H7 (cell line): ENCODE data around the gene AARS2. TPM values are rescaled to one million over a fixed set of nuclear protein-coding genes. Genes with fewer than 3 reads are reported as not detected.

Experiments used
- DNase-seq: peaks from one replicate; pipeline ENCODE4 v3.0.0; 2012
- H3K27me3 ChIP-seq: 2 replicates; pipeline ENCODE4 v1.6.0; 2011; ENCODE audit warnings: mild to moderate bottlenecking, low read length; ENCODE audit not compliant: control insufficient read depth, insufficient read depth
- H3K36me3 ChIP-seq: replicated peaks from 2 replicates; pipeline ENCODE4 v1.5.1; 2011; ENCODE audit warnings: low read length; ENCODE audit not compliant: control insufficient read depth, insufficient read depth
- H3K4me3 ChIP-seq: 2 replicates; pipeline ENCODE4 v1.5.1; 2011; ENCODE audit warnings: low read depth, mild to moderate bottlenecking, control low read depth, low read length, moderate library complexity; ENCODE audit not compliant: insufficient read depth
- total RNA-seq: library from RNA; depleted of rRNA; stranded (reverse); fragments of >200 nt; shearing (Covaris generic); gene quantifications from 2 replicates; pipeline ENCODE4 v1.2.3, GENCODE V29; 2014

Gene AARS2
- total RNA-seq, 1 experiment from 2014 or later, result 28.3 TPM

- Histone ChIP-seq H3K27me3 (peaks cover 25% of the 10 kb centered on the region), H3K4me3 (no peak overlapping the region), H3K36me3 (peaks cover 43% of the 10 kb centered on the region)
- DNase-seq, result no peak
These were observed 12.0 kb downstream of the AARS2 start for GRCh38 chr6:44301106-44301505.

DNA sequence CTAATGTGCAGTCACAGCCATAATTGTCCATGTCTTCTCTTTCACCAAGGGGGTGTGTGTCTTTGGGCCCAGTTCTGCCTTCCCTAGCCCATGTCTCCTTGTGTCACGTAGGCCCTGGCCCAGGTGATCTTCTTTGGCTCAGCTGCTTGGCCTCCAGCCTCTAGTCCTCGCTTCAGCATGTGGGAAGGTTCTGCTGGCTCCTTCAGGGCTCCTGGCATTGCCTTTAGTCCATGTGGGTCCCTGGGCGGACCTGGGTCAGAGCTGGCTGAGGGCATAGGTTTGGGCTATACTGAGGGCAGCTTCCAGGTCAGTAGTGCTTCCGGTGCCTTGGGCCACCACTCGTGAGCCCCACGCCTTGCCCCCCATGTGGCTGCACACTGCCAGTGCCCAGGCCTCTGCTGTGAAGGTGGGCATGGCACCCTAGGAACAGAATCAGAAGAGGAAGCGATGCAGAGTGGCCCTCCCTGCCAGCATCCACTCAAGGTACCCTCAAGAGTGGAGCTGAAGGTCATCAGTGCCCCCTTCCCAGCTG lies 12.8 kb downstream of the AARS2 start:
- no peak for DNase-seq

GRCh38 chr6:44298864-44299263 lies 14.3 kb downstream of the AARS2 start:
- DNase-seq, result no peak
- H3K4me3 ChIP-seq, result no peak overlapping the region
- peaks cover 37% of the 10 kb centered on the region for H3K27me3 ChIP-seq
- peaks cover 25% of the 10 kb centered on the region for H3K36me3 ChIP-seq

More for the DNA sequence above, 12.8 kb downstream of the AARS2 start:
- H3K4me3 ChIP-seq, result no peak overlapping the region
- H3K36me3 ChIP-seq, result peaks cover 36% of the 10 kb centered on the region
- peaks cover 31% of the 10 kb centered on the region for H3K27me3 ChIP-seq

- peaks cover 37% of the 10 kb centered on the region for H3K27me3 ChIP-seq
- peak; percentile 76 for DNase-seq
- H3K4me3 ChIP-seq, result peak overlapping the region; percentile 73
- peaks cover 20% of the 10 kb centered on the region for H3K36me3 ChIP-seq
These were observed 14.9 kb downstream of the AARS2 start for GRCh38 chr6:44298055-44298803.

DNA sequence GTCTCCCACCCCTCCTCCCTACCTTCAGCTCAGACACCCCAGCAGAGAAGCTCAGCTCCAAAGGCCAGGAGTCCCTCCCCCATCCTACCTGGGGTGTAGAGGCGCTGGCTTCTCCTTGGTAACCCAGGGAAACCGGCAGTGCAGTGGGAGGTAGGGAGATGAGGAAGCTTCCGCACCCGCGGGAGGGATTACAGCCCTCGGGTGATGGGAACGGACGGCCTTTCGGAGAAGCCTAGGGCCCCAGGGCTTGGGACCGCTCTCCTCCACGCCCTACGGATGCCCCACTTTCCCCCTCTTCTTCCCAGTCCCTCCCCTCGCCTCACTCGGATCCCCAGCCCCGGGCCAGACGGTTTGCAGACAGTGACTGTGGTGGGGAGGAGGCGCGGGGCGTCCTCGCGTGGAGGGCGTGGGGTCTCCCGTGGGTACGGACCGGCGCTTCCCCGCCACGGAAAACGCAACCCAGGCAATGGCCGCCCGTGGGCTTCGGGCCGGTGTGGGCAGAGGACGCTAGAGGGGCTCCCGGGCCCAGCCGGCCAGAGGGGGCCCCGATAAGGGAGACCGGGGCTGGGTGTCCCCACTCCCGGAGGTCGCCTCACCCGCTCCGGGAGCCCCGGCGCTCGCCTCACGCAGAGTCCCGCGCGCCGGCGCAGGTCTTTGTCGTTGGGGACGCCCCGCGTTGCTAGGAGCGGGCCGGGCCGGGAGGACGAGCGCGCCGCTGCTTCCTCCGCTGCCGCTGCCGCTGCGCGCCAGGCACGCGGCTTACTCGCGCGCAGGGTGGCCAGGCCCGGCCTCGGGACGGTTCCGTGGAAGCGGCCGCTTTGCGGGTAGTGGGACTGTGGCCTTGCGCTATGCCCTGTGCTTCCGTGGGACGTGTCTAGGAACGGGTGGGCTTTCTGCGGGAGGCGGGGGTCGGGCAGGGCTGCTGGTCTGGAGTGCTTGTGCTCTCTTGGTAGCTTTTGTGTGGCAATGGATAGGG lies 15.8 kb downstream of the AARS2 start:
- Histone ChIP-seq H3K4me3 (peak overlapping the region; percentile 73), H3K27me3 (peaks cover 37% of the 10 kb centered on the region), H3K36me3 (peaks cover 14% of the 10 kb centered on the region)
- DNase-seq, result peak; percentile 94

DNA sequence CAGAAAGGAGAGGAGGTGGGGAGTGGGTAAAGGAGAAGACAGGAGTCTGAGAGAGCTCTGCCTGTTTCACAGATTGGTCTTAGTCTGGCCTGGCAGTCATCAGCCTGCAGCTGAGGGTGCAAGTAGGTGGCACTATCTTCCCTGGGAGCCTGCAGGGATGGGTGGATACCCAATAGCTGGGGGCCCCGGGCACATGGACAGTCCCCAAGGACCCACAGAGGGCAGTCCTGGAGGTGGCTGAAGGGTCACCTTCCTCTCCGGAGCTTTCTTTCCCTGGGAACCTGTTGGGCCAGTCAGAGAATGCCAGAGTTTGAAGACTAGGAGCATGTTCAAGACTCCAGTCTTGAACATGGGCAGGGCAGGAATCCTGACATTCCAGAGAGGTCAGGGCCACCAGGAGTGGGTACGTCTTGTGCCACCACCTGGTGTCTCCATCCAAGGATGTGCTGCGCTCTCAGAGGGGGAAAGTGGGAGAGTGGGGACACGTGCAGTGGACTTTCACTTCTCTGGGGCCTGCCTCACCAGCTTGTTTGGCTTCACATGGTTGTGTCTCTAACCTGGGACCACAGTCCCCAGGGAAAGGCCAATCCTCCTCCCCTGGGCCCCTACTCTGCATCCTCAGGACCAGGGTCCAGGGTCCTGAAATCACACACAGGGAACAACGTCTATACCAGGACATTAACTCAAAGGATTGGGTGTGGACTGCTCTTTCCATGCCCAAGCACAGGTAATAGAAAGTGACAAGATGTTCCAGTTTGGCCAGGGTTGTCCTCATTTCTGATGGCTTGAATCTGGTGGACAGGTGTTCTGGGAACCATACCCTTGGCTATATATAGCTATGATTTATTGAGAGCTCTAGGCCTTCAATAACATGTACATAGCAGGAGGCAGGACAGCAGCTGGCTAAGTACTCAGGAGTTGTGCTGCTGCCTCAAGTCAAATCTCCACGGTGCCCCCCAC lies 18.0 kb downstream of the AARS2 start:
- H3K27me3 ChIP-seq, result peaks cover 41% of the 10 kb centered on the region

DNA sequence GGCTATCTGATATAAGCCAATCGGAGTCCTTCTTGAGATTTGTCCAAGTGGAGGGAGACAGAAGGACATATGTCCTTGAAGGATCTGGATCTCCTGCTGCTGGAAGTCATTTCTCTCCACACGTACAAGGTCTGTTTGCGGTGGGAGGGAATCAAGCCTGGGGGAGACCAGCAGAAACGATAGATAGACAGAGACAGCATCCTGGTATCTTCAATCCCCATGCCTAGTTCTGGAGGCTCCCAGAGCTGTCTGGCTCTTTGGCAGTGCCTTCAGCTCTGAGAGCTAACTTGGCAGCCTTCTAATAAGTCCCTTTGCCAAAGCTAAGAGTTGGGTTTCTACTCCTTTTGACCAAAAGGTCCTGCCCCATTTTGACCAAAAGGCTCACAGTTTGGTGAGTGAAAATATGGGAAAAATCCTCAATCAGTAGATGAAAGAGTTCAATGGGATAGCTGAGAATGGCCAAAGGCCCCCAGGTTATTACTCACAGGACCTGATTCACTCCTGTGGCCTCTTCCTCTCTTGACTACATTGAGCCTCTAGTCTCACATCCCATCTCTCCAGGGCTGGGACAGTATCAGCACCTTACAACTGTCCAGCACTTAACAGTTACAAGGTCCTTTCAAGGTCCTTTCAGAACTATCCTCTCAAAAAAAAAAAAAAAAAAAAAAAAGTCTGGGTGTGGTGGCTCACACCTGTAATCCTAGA lies 20.3 kb downstream of the AARS2 start:
- Histone ChIP-seq H3K4me3 (no peak overlapping the region), H3K36me3 (no peaks in the 10 kb centered on the region), H3K27me3 (peaks cover 36% of the 10 kb centered on the region)
- no peak for DNase-seq

More for the DNA sequence above, 18.0 kb downstream of the AARS2 start:
- no peak overlapping the region for H3K4me3 ChIP-seq
- H3K36me3 ChIP-seq, result peaks cover under 1% of the 10 kb centered on the region; the same call in 1 of the 2 replicates
- no peak for DNase-seq

DNA sequence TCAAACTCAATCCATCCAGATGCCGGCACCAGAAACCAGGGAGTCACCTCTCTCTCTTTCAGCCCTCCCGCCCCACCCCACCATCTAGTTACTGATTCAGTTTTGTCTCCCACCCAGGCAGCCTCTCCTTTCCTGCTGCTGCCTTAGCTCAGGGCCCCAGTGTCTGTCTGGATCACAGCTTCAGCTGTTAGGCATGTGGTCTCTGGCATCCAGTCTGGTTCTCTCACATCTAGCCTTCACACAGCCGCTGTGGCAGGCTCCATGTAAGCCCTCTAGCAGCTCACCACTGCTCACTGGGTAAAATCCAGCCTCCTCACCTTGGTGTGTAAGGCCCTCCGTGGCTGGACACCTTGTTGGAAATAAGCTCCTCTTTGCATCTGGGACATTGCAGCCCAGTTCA lies 21.3 kb downstream of the AARS2 start:
- Histone ChIP-seq H3K36me3 (no peaks in the 10 kb centered on the region), H3K27me3 (peaks cover 27% of the 10 kb centered on the region), H3K4me3 (no peak overlapping the region)
- no peak for DNase-seq

DNA sequence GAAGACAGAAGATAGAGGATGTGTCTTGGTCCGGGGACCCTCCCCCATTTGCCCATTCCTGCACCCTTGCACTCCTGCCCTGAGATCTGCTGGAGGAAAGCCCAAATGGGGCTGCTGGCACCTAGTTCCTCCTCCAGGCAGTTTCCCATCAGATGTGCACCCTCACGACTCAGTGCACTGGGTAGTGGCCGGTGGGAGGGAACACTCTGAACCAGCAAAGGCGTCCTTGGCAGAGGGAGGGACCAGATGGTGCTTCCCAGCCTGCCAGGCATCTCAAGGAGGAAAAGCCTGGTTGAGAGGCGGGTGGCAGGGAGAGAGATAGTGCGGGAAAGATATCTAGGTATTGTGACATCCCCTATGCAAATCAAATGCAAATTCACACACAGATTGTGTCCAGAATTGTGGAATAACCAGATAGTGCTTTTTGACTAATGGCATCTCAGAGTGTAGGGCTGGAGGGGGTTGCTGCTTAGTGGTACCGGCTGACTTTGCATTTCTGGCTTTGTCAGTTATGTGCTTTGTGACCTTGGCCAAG lies 23.4 kb downstream of the AARS2 start:
- no peak for DNase-seq
- Histone ChIP-seq H3K36me3 (no peaks in the 10 kb centered on the region), H3K4me3 (no peak overlapping the region), H3K27me3 (peaks cover 16% of the 10 kb centered on the region)

DNA sequence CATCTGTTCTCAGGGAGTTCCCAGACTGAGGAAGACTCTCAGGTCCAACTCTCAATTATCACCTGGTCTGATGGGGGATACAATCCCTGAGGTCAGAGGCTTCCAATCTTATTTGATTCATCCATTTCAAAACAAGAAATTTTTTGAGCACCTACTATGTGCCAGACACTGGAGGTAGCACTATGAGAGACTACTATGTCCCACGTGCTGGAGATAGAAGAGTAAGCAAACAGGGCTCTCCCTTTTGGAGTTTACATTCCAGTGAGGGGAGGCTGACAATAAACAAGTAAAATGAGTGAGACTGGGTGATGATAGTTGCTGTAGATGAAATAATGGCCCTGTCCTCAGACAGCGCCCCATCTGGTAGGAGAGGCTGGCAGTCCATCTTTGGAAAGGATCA lies 26.4 kb downstream of the AARS2 start:
- no peak for DNase-seq
- H3K27me3 ChIP-seq, result peaks cover 23% of the 10 kb centered on the region
- H3K36me3 ChIP-seq, result no peaks in the 10 kb centered on the region
- H3K4me3 ChIP-seq, result no peak overlapping the region

- Histone ChIP-seq H3K36me3 (no peaks in the 10 kb centered on the region), H3K27me3 (peaks cover 20% of the 10 kb centered on the region), H3K4me3 (no peak overlapping the region)
- DNase-seq, result no peak
These were observed 26.9 kb downstream of the AARS2 start for GRCh38 chr6:44286285-44286565.

DNA sequence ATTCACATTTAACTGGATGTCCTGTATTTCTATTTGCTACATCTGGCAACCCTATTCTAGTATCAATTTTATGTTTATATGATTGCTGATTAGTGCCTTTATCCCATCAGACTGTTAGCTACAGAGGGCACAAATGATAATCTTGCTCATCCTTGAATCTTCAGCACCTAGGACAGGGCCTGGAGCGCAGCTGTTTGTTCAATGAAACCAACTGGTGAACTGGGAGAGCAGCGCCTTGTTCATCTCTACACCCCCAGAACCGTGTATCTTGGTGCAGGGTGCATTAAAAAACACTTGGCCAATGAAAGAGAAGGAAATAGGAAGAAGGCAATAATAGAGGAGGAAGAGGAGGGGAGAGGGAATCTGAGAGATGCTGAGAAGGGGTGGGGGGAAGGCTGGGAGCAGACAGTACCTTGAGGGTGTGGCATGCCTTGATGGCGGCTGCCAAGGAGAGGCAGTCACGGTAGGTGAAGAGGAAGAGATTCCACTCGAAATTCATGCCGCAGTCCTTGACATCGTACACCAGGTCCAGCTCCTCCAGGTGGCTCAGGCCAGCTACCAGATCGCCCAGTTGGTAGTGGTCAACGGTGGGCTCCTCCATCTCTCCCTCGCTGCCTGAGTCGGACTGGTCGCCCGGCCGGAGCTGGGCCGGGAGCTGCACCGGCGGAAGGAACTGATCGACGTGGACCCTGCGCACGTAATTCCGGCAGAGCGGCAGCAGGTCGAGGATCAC lies 27.4 kb downstream of the AARS2 start:
- H3K36me3 ChIP-seq, result no peaks in the 10 kb centered on the region
- no peak overlapping the region for H3K4me3 ChIP-seq
- peak; percentile 83 for DNase-seq
- H3K27me3 ChIP-seq, result peaks cover 20% of the 10 kb centered on the region

GRCh38 chr6:44284867-44285266 lies 28.3 kb downstream of the AARS2 start:
- no peak for DNase-seq
- H3K27me3 ChIP-seq, result peaks cover 20% of the 10 kb centered on the region
- H3K4me3 ChIP-seq, result no peak overlapping the region
- H3K36me3 ChIP-seq, result no peaks in the 10 kb centered on the region
